Adipose tissue (tissue), 3 donors: Measurements from ENCODE around the gene PPT2. TPM values are rescaled to one million over a fixed set of nuclear protein-coding genes. Genes with fewer than 3 reads are reported as not detected.

Source experiments
- polyA plus RNA-seq, 3 donors: library from polyadenylated mRNA; stranded (reverse); fragments of 200-250 nt; gene quantifications; one replicate each; pipeline ENCODE4 v1.2.3, GENCODE V29; 2013
- donor health status: healthy with polysubstance abuse.
- donor health status: Bipolar disorder and iron deficiency.
- donor health status: healthy.

Gene PPT2
- polyA plus RNA-seq, 3 donors, result 6.3 to 18.5 (median 13.2) TPM

Other genes with a start within 250 kb of the PPT2 start
- 10 to 100 TPM in 2 of 3 donors, 1 to 10 TPM in 1; 1.6 to 20.4 (median 18.2) TPM for gene C2, start 226.4 kb upstream of the PPT2 start, polyA plus RNA-seq
- 100 to 1,000 TPM in 1 of 3 donors, 10 to 100 TPM in 2; 23.8 to 211 (median 49.8) TPM for gene CFB, start 208.0 kb upstream of the PPT2 start, polyA plus RNA-seq
- gene NELFE, start 195.2 kb upstream of the PPT2 start, polyA plus RNA-seq, result 10 to 100 TPM; 38.8 to 60.8 (median 53.2) TPM
- gene SKIC2, start 195.0 kb upstream of the PPT2 start, polyA plus RNA-seq, result 10 to 100 TPM; 28.7 to 62.6 (median 59.6) TPM
- 10 to 100 TPM; 10.4 to 20.8 (median 15.8) TPM for gene DXO, start 182.0 kb upstream of the PPT2 start, polyA plus RNA-seq
- gene C4A, start 172.1 kb upstream of the PPT2 start, polyA plus RNA-seq, result 100 to 1,000 TPM in 2 of 3 donors, 10 to 100 TPM in 1; 20.8 to 180 (median 112) TPM
- gene C4B, start 139.3 kb upstream of the PPT2 start, polyA plus RNA-seq, result 100 to 1,000 TPM in 1 of 3 donors, 10 to 100 TPM in 2; 22.4 to 207 (median 93.8) TPM
- 1 to 10 TPM in 2 of 3 donors, under 1 TPM in 1; 0.71 to 2.1 (median 1.4) TPM for gene CYP21A2, start 115.7 kb upstream of the PPT2 start, polyA plus RNA-seq
- 10 to 100 TPM in 2 of 3 donors, 1 to 10 TPM in 1; 5.3 to 65.0 (median 47.4) TPM for gene TNXB, start 44.8 kb upstream of the PPT2 start, polyA plus RNA-seq
- gene ATF6B, start 25.9 kb upstream of the PPT2 start, polyA plus RNA-seq, result 10 to 100 TPM; 36.8 to 53.4 (median 38.2) TPM
- 1 to 10 TPM; 3.3 to 5.0 (median 4.3) TPM for gene FKBPL, start 23.9 kb upstream of the PPT2 start, polyA plus RNA-seq
- gene PRRT1, start 2.2 kb upstream of the PPT2 start, polyA plus RNA-seq, result 1 to 10 TPM in 2 of 3 donors, under 1 TPM in 1; 0.70 to 5.6 (median 1.4) TPM
- gene EGFL8, start 10.5 kb downstream of the PPT2 start, polyA plus RNA-seq, result 10 to 100 TPM in 2 of 3 donors, 1 to 10 TPM in 1; 5.3 to 49.7 (median 12.4) TPM
- 10 to 100 TPM; 19.9 to 56.3 (median 43.1) TPM for gene AGPAT1, start 21.9 kb downstream of the PPT2 start, polyA plus RNA-seq
- 10 to 100 TPM; 37.7 to 82.3 (median 49.6) TPM for gene RNF5, start 24.3 kb downstream of the PPT2 start, polyA plus RNA-seq
- 1 to 10 TPM; 2.6 to 3.3 (median 3.1) TPM for gene AGER, start 30.1 kb downstream of the PPT2 start, polyA plus RNA-seq
- 10 to 100 TPM; 19.0 to 60.2 (median 33.5) TPM for gene PBX2, start 36.1 kb downstream of the PPT2 start, polyA plus RNA-seq
- gene GPSM3, start 38.5 kb downstream of the PPT2 start, polyA plus RNA-seq, result 10 to 100 TPM in 2 of 3 donors, 1 to 10 TPM in 1; 3.9 to 71.0 (median 27.7) TPM
- 100 to 1,000 TPM in 1 of 3 donors, 10 to 100 TPM in 2; 11.7 to 171 (median 44.5) TPM for gene NOTCH4, start 69.9 kb downstream of the PPT2 start, polyA plus RNA-seq
- not detected for gene TSBP1, start 217.8 kb downstream of the PPT2 start, polyA plus RNA-seq